GM21447 (cell line): Measurements from ENCODE around the gene MYF6.
"Not testable (repeated sequence)": the region's sequence is repeated elsewhere in the genome, so short reads cannot be mapped to it uniquely, and the experiment has no call there.

Source experiments
- ATAC-seq: cut with Tn5 transposase; IDR thresholded peaks from one replicate; pipeline ENCODE4 v1.9.1; 2021; ENCODE audit not compliant: unreplicated experiment

The MYF6 gene

GRCh38 chr12:80707126-80707829 is at the start of gene MYF6:
Gene MYF6 (plus strand): TSS chr12:80707634. CDS start chr12:80707720, 86 bp downstream.
- no peak for ATAC-seq

GRCh38 chr12:80659512-80660063 is 47.8 kb upstream of the MYF6 start:
- no peak for ATAC-seq

GRCh38 chr12:80662586-80662985 is 44.8 kb upstream of the MYF6 start:
- ATAC-seq, result no peak

GRCh38 chr12:80670214-80670613 is 37.2 kb upstream of the MYF6 start:
- ATAC-seq, result no peak

- ATAC-seq, result not testable (repeated sequence)
Measured at GRCh38 chr12:80676042-80676636, 31.3 kb upstream of the MYF6 start.

- no peak for ATAC-seq
Measured at GRCh38 chr12:80676856-80677255, 30.6 kb upstream of the MYF6 start.

GRCh38 chr12:80677994-80678393 is 29.4 kb upstream of the MYF6 start:
- no peak for ATAC-seq

- no peak for ATAC-seq
Measured at GRCh38 chr12:80679346-80680131, 27.9 kb upstream of the MYF6 start.

- ATAC-seq, result no peak
Measured at GRCh38 chr12:80681287-80681686, 26.1 kb upstream of the MYF6 start.

- no peak for ATAC-seq
Measured at GRCh38 chr12:80681786-80682185, 25.6 kb upstream of the MYF6 start.

- no peak for ATAC-seq
Measured at GRCh38 chr12:80684077-80684495, 23.3 kb upstream of the MYF6 start.

GRCh38 chr12:80690090-80690489 is 17.3 kb upstream of the MYF6 start:
- no peak for ATAC-seq

- ATAC-seq, result no peak
Measured at GRCh38 chr12:80690513-80690912, 16.9 kb upstream of the MYF6 start.

GRCh38 chr12:80692114-80692513 is 15.3 kb upstream of the MYF6 start:
- no peak for ATAC-seq

GRCh38 chr12:80697270-80697887 is 10.1 kb upstream of the MYF6 start:
- no peak for ATAC-seq

GRCh38 chr12:80698256-80698655 is 9.2 kb upstream of the MYF6 start:
- no peak for ATAC-seq

- ATAC-seq, result no peak
Measured at GRCh38 chr12:80698847-80699542, 8.4 kb upstream of the MYF6 start.

- no peak for ATAC-seq
Measured at GRCh38 chr12:80700327-80700726, 7.1 kb upstream of the MYF6 start.

GRCh38 chr12:80701388-80701787 is 6.0 kb upstream of the MYF6 start:
- ATAC-seq, result no peak
